M059J (cell line): ENCODE measurements around the gene SIRT7. TPM values are rescaled to one million over a fixed set of nuclear protein-coding genes. Genes with fewer than 3 reads are reported as not detected.

Experiments
- DNase-seq: peaks from one replicate; pipeline ENCODE4 v3.0.0-alpha.2; 2012; ENCODE audit warnings: low read depth
- total RNA-seq: library from RNA; depleted of rRNA; stranded (reverse); fragments of >200 nt; shearing (Covaris generic); gene quantifications from 2 replicates; pipeline ENCODE4 v1.2.3, GENCODE V29; 2014; rRNA removed

SIRT7 gene
- total RNA-seq, 1 experiment from 2014 or later, result 22.0 TPM

GRCh38 chr17:81865358-81865732, 52.6 kb downstream of the SIRT7 start:
- no peak for DNase-seq

GRCh38 chr17:81863833-81864768, 53.9 kb downstream of the SIRT7 start:
- DNase-seq, result no peak

- no peak for DNase-seq
These were observed 54.8 kb downstream of the SIRT7 start for GRCh38 chr17:81863123-81863675.

Other genes with a start within 250 kb of the SIRT7 start
- 36.0 and 39.9 TPM in 2 replicates for gene ARL16, start 234.4 kb downstream of the SIRT7 start, total RNA-seq
- 52.4 and 101 TPM in 2 replicates for gene HGS, start 234.2 kb downstream of the SIRT7 start, total RNA-seq
- 11.7 and 14.1 TPM in 2 replicates for gene MRPL12, start 214.8 kb downstream of the SIRT7 start, total RNA-seq
- 49.0 and 61.8 TPM in 2 replicates for gene SLC25A10, start 205.9 kb downstream of the SIRT7 start, total RNA-seq
- not detected in 2 replicates for gene GCGR, start 114.0 kb downstream of the SIRT7 start, total RNA-seq
- 40.2 and 58.3 TPM in 2 replicates for gene MCRIP1, start 84.9 kb downstream of the SIRT7 start, total RNA-seq
- not detected in 2 replicates for gene PPP1R27, start 83.1 kb downstream of the SIRT7 start, total RNA-seq
- gene P4HB, start 57.6 kb downstream of the SIRT7 start, total RNA-seq, result 1,409 and 1,513 TPM in 2 replicates
- gene ARHGDIA, start 46.8 kb downstream of the SIRT7 start, total RNA-seq, result 124 and 207 TPM in 2 replicates
- gene ALYREF, start 26.6 kb downstream of the SIRT7 start, total RNA-seq, result 184 and 197 TPM in 2 replicates
- 201 and 233 TPM in 2 replicates for gene ANAPC11, start 26.5 kb downstream of the SIRT7 start, total RNA-seq
- 0.44 and 0.59 TPM in 2 replicates for gene NPB, start 15.9 kb downstream of the SIRT7 start, total RNA-seq
- 36.0 and 43.4 TPM in 2 replicates for gene PCYT2, start 6.8 kb downstream of the SIRT7 start, total RNA-seq
- 8.1 and 15.1 TPM in 2 replicates for gene MAFG, start 9.6 kb upstream of the SIRT7 start, total RNA-seq
- 57.5 and 80.8 TPM in 2 replicates for gene PYCR1, start 19.1 kb upstream of the SIRT7 start, total RNA-seq
- gene MYADML2, start 29.1 kb upstream of the SIRT7 start, total RNA-seq, result not detected in 2 replicates
- gene NOTUM, start 43.0 kb upstream of the SIRT7 start, total RNA-seq, result 3.0 and 3.2 TPM in 2 replicates
- gene ASPSCR1, start 59.5 kb upstream of the SIRT7 start, total RNA-seq, result 27.4 and 33.0 TPM in 2 replicates
- gene CENPX, start 104.7 kb upstream of the SIRT7 start, total RNA-seq, result 121 and 155 TPM in 2 replicates
- gene LRRC45, start 105.1 kb upstream of the SIRT7 start, total RNA-seq, result 6.2 and 20.8 TPM in 2 replicates
- gene RAC3, start 113.5 kb upstream of the SIRT7 start, total RNA-seq, result 16.4 and 19.8 TPM in 2 replicates
- gene DCXR, start 119.5 kb upstream of the SIRT7 start, total RNA-seq, result 81.6 and 117 TPM in 2 replicates
- 8.4 and 18.6 TPM in 2 replicates for gene RFNG, start 133.6 kb upstream of the SIRT7 start, total RNA-seq
- gene GPS1, start 133.7 kb upstream of the SIRT7 start, total RNA-seq, result 136 and 137 TPM in 2 replicates
- gene DUS1L, start 147.6 kb upstream of the SIRT7 start, total RNA-seq, result 50.9 and 72.4 TPM in 2 replicates
- gene FASN, start 180.1 kb upstream of the SIRT7 start, total RNA-seq, result 50.8 and 90.9 TPM in 2 replicates